GM21367 (cell line): ENCODE results near the gene CPN1.
"Not testable (repeated sequence)": the region's sequence is repeated elsewhere in the genome, so short reads cannot be mapped to it uniquely, and the experiment has no call there.

Experiments
- ATAC-seq: cut with Tn5 transposase; IDR thresholded peaks from one replicate; pipeline ENCODE4 v1.9.1; 2021; ENCODE audit not compliant: unreplicated experiment

Gene CPN1

GRCh38 chr10:100081075-100082001, at the start of gene CPN1:
TSS of gene CPN1 (minus strand) at chr10:100081869. CDS start at chr10:100081625, 244 bp downstream.
- ATAC-seq: no peak

DNA sequence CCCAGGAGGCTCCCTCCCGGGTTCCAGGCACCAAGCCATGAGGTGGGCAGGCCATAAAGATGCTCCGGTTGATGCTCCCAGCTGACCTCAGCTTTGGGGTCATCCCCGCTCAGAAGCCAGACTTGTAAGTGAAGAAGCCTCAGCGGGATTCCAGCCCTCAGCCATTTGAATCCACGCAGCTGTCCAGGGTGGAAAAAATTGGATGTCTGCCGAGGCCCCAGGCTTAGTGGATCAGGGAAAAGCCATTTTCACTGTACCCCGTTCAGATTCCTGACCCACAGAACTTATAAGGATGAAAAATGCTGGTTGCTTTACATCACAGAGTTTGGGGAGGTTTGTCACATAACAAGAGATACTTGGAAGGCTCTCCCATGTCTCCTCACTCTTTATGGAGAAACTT, 49.2 kb upstream of the CPN1 start:
- ATAC-seq: no peak

GRCh38 chr10:100129424-100129823, 47.8 kb upstream of the CPN1 start:
- no peak for ATAC-seq

GRCh38 chr10:100128951-100129350, 47.3 kb upstream of the CPN1 start:
- no peak for ATAC-seq

- ATAC-seq: not testable (repeated sequence)
Observed at GRCh38 chr10:100125335-100125734, 43.7 kb upstream of the CPN1 start.

DNA sequence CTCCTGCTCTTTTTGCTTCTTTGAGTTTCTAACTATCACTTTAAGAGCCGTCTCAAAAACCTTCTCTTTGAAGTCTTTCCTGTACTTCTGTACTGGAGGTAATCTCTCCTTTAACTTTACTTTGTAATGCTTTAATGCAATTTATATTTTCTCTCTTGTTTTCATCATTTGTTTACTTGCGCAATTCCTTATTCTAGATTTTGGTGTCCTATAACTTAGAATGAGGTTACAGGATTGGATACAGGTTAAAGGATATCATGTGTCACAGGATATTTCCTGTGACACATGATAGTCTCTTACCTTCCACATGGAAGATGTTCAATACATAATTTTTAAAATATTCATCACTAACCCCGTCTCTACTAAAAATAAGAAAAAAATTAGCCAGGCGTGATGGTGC, 42.4 kb upstream of the CPN1 start:
- ATAC-seq: no peak

- no peak for ATAC-seq
Observed at GRCh38 chr10:100122780-100123179, 41.1 kb upstream of the CPN1 start.

GRCh38 chr10:100120550-100120949, 38.9 kb upstream of the CPN1 start:
- no peak for ATAC-seq

GRCh38 chr10:100119726-100120125, 38.1 kb upstream of the CPN1 start:
- ATAC-seq: no peak

DNA sequence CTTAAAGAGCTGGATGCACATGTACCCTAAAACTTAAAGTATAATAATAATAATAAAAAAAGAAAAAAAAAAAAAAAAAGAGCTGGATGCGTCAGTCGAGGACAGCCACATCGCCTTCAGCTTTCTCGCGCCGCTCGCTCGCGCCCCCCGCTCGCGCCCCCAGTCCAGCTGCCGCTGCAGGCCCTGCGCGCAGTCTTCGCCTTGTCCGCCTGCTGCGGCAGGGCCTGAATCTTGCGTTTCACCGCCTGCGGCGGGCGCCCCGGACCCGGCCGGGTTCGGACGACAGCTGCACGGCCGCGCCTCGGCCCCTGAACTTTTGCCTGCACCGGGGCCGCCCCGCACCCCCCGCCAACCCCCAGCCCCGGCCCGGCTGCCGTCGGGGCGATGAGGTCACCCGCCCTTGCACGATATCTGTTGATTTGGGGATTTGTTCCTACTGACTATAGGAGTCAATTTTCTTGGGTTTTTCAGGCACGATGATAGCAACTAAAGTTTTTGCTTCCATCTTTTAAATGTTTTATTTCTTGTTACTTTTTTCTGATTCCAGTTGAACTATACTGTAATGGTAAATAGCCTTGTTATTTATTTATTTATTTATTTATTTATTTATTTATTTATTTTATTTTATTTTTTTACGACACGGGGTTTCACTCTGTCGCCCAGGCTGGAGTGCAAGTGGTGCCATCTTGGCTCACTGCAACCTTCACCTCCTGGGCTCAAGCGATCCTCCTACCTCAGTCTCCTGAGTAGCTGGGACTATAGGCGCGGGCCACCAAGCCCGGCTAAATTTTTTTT, 33.5 kb upstream of the CPN1 start:
- ATAC-seq: no peak

- no peak for ATAC-seq
Observed at GRCh38 chr10:100114460-100114859, 32.8 kb upstream of the CPN1 start.

- no peak for ATAC-seq
Observed at GRCh38 chr10:100109670-100110069, 28.0 kb upstream of the CPN1 start.

DNA sequence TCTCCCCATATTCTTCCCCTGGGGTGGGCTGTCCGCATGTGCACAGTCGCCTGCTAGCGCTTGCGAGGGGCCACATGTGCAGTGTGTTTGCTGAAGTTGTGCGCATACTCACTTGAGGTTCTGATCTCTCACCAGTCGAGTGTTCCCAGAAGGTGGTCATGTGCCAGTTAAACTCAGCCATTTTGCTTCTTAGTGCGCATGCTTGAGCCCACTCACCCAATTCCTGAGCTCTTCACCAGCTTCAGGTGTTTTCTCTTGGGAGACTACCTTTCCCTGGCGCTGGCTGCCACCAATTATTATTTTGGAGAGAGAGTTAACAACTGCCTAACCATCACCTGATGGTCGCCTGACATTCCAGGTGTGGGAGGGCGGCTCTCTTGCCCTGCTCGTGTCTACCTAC, 25.2 kb upstream of the CPN1 start:
- no peak for ATAC-seq

DNA sequence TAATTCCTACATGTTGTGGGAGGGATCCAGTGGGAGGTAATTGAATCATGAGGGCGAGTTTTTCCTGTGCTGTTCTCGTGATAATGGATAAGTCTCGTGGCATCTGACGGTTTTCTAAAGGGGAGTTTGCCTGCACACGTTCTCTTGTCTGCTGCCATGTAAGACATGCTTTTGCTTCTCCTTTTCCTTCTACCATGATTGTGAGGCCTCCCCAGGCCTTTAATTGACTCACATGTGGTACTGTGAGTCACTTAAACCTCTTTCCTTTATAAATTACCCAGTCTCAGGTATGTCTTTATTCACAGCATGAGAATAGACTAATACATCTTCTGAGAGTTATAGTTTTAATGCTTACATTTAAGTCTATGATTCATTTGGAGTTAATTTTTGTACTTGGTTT, 22.6 kb upstream of the CPN1 start:
- ATAC-seq: no peak

DNA sequence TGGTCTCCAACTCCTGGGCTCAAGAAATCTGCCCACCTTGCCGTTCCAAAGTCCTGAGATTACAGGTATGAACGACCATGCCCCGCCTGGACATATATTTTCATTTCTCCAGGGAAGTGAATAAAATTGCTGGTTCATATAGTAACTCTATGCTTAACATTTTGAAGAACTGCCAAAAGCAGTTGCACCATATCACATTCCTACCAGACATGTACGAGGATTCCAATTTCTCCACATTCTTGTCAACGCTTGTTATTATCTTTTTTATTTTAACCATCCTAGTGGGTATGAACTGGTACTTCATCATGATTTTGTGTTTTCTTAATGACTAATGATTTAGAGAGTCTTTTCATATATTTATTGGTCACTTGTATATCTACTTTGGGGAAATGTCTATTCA, 21.9 kb upstream of the CPN1 start:
- ATAC-seq: no peak

DNA sequence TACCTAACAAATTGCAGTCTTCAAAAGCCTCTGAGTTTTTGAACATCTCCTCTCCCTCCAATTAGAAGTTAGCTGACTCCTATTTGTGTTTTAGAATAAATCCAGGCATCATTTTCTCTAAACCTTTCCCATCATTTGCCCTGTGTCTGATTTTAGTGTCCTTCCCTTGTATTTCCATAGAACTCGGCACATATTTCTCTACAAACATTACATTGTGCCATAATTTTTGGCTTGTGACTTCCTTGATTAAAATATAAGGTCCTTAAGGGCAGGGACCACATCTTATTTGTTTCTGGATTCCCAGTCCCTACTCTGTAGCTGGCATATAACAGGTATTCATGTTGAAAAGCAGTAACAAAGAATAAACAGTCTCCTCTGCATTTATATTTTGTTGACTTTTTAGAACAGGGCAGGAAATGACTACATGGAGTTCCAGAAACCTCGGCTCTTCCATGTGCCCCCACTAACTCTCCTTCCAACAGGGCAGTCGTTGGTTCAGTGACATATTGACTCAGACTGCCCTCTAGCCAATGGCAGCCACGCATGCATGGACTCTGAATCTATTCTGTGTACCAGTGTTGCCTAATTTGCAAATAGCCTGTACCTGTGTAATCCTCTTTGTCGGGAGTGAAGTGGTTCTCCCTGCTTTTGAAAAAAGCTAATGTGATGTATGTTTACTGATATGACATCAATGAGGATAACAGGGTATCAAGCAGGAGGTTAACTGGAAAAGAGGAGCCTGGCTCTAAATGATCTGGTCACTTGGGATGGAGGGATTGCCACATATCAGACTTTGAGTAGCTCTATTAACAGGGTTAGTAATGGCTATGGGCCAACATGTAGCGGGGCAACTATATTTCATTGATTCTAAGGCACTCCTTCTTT, 19.8 kb upstream of the CPN1 start:
- ATAC-seq: no peak

DNA sequence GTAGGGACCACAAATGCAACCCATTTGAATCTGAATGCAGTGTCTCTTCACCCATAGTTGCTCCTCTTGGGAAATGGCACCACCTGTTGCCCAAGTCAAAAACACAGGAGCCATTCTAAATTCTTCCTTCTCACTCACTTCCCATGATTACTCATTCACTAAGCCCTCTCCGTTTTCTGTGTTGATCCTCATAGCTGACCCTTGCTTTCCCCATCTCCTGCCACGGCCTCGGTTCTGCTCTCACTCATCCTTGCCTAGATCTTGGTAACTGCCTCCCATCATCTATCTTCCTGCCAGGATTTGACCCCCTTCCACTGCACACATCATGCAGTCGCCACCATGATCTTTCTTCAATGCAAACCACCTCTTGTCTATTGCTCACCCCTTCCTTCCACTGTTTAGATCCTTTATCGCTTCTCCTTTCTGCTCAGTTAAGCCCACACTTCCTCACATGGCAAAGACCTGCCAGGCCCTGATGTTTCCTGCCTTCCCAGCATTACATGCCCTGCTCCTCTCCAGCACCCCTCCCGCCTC, 19.0 kb upstream of the CPN1 start:
- no peak for ATAC-seq

DNA sequence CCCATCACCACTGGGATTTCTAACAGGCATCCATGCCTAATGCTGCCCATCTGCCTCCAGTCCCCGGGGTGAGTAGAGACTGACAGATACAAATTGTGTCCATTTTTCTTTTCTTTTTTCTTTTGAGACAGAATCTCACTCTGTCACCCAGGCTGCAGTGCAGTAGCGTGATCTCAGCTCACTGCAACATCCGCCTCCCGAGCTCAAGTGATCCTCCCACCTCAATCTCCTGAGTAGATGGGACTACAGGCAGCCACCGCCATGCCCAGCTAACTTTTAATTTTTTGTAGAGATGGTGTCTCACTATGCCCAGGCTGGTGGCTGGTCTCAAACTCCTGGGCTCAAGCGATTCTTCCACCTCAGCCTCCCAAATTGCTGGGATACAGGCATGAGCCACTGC, 7.6 kb upstream of the CPN1 start:
- no peak for ATAC-seq

- not testable (repeated sequence) for ATAC-seq
Observed at GRCh38 chr10:100086708-100087107, 5.0 kb upstream of the CPN1 start.

GRCh38 chr10:100085596-100085995, 3.9 kb upstream of the CPN1 start:
- no peak for ATAC-seq

GRCh38 chr10:100083623-100084022, 2.0 kb upstream of the CPN1 start:
- no peak for ATAC-seq
